ENCODE results near the gene MDK.

The MDK gene

GRCh38 chr11:46407635-46408034 is 26.2 kb downstream of the MDK start:
- no peak for DNase-seq

- no peak for DNase-seq
Measured at GRCh38 chr11:46408407-46408986, 27.0 kb downstream of the MDK start.

GRCh38 chr11:46410021-46410420 is 28.6 kb downstream of the MDK start:
- no peak for DNase-seq

GRCh38 chr11:46413760-46414465 is 32.4 kb downstream of the MDK start:
- no peak for DNase-seq

- no peak for DNase-seq
Measured at GRCh38 chr11:46414466-46414796, 33.0 kb downstream of the MDK start.

GRCh38 chr11:46414879-46415278 is 33.4 kb downstream of the MDK start:
- DNase-seq, result no peak

- DNase-seq, result no peak
Measured at GRCh38 chr11:46417711-46418110, 36.2 kb downstream of the MDK start.

- DNase-seq, result no peak
Measured at GRCh38 chr11:46418751-46419150, 37.3 kb downstream of the MDK start.

- DNase-seq, result no peak
Measured at GRCh38 chr11:46420513-46420912, 39.0 kb downstream of the MDK start.

GRCh38 chr11:46421257-46421880 is 39.9 kb downstream of the MDK start:
- no peak for DNase-seq

- DNase-seq, result no peak
Measured at GRCh38 chr11:46422588-46422987, 41.1 kb downstream of the MDK start.

- no peak for DNase-seq
Measured at GRCh38 chr11:46426233-46426991, 44.9 kb downstream of the MDK start.

- DNase-seq, result no peak
Measured at GRCh38 chr11:46427364-46427763, 45.9 kb downstream of the MDK start.

- no peak for DNase-seq
Measured at GRCh38 chr11:46429717-46430116, 48.2 kb downstream of the MDK start.

- DNase-seq, result no peak
Measured at GRCh38 chr11:46431211-46431610, 49.7 kb downstream of the MDK start.

All from NCI-H1048 (cell line).